ENCODE results near the gene COX19.

The COX19 gene

DNA sequence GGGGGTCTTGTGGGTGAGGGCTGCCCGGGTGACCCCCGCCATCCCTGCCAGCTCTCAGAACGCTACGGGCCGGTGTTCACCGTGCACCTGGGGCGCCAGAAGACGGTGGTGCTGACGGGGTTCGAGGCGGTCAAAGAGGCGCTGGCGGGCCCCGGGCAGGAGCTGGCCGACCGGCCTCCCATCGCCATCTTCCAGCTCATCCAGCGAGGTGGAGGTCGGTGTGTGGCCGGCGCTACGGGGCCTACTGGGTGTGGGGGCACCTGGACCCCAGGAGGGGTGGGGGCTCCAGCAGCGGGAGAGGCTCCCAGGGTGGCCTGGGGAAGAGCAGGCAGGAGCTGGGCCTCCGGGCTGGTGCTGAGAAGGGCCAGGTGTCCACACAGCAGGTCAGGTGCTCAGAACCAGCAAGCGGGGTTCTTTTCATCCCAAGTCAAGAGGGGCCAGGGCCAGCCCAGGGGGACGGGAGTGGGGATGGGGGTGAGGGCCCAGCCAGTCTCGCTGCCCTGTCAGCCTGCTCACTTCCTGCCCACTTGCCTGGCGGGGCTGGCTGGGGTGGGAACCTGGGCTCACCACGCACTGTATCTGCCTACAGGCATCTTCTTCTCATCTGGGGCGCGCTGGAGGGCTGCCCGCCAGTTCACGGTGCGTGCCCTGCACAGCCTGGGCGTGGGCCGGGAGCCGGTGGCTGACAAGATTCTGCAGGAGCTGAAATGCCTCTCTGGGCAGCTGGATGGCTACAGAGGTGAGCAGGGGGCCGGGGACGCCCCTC lies 9.2 kb upstream of the COX19 start:
- TF ChIP-seq, protein P1, sequence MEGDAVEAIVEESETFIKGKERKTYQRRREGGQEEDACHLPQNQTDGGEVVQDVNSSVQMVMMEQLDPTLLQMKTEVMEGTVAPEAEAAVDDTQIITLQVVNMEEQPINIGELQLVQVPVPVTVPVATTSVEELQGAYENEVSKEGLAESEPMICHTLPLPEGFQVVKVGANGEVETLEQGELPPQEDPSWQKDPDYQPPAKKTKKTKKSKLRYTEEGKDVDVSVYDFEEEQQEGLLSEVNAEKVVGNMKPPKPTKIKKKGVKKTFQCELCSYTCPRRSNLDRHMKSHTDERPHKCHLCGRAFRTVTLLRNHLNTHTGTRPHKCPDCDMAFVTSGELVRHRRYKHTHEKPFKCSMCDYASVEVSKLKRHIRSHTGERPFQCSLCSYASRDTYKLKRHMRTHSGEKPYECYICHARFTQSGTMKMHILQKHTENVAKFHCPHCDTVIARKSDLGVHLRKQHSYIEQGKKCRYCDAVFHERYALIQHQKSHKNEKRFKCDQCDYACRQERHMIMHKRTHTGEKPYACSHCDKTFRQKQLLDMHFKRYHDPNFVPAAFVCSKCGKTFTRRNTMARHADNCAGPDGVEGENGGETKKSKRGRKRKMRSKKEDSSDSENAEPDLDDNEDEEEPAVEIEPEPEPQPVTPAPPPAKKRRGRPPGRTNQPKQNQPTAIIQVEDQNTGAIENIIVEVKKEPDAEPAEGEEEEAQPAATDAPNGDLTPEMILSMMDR (IDR thresholded peaks at IDR 0.05; ENCODE audit: borderline replicate concordance, insufficient read depth, low read depth, low read length) = no peak
- H3K4me3 ChIP-seq (ENCODE audit: low read depth, low read length) = no peak overlapping the region

GRCh38 chr7:983616-984071 lies 8.3 kb upstream of the COX19 start:
- no peak overlapping the region for H3K4me3 ChIP-seq (ENCODE audit: low read depth, low read length)
- TF ChIP-seq, protein P1 (IDR thresholded peaks at IDR 0.05; ENCODE audit: borderline replicate concordance, insufficient read depth, low read depth, low read length) = no peak

DNA sequence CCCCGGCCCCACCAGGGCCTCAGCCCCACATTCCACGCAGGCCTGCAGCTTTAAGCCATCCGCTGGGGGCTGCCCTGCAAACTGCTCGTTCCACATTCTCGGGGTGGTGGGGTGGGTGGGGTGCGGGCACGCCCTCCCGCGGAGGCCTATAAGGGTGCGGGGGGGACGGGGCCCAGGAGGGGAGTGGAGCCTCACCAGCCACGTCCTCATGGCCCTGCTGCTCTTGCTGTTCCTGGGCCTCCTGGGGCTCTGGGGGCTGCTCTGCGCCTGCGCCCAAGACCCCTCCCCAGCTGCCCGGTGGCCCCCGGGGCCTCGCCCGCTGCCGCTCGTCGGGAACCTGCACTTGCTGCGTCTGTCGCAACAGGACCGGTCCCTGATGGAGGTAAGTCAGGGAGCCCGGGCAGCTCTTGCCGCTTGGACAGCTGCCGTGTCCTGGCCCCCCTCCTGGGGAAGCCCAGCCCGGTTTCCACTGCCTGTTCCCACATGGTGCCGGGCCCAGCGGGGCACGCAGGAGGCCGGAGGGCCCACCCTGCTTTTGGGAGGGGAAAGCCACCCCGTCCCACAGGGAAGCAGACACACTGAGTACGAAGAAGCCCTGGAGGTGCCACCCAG lies 7.8 kb upstream of the COX19 start, which contains the start of gene CYP2W1:
Gene CYP2W1, plus strand, starts transcription at position 178 of the 612 bp plus-strand sequence. Its CDS starts 31 bp downstream, at position 209.
- no peak within 1 kb of the TSS for H3K4me3 ChIP-seq (ENCODE audit: low read depth, low read length)
- TF ChIP-seq, protein P1 (IDR thresholded peaks at IDR 0.05; ENCODE audit: borderline replicate concordance, insufficient read depth, low read depth, low read length) = no peak

DNA sequence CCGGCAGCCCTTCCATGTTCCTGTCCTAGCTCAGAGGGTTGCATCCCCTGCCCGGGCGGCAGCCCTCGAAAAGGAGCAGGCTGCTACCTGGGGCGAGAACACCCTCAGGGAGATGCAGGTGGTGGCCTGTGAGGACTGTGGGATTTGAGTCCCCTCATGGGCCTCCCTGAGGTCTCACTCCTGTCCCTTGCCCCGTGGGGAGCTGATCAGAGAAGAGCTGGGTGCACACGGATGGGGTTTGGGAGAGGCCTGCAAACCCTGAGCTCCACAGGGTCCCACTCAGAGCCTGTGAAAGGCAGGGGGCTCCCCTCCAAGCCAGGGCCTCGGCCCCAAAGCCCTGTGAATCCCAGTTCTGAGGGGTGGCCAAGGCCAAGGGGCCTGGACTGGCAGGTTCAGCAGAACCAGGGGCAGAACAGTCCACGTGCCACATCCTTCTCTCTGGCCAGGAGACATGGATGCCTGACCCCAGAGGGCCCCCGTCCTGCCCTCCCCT lies 7.2 kb upstream of the COX19 start:
- TF ChIP-seq, protein P1 (IDR thresholded peaks at IDR 0.05; ENCODE audit: borderline replicate concordance, insufficient read depth, low read depth, low read length) = no peak

GRCh38 chr7:981793-982510 lies 6.6 kb upstream of the COX19 start:
- H3K4me3 ChIP-seq (ENCODE audit: low read depth, low read length) = no peak overlapping the region
- TF ChIP-seq, protein P1 (IDR thresholded peaks at IDR 0.05; ENCODE audit: borderline replicate concordance, insufficient read depth, low read depth, low read length) = no peak

More for the DNA sequence above, 7.2 kb upstream of the COX19 start:
- H3K4me3 ChIP-seq (ENCODE audit: low read depth, low read length) = no peak overlapping the region

DNA sequence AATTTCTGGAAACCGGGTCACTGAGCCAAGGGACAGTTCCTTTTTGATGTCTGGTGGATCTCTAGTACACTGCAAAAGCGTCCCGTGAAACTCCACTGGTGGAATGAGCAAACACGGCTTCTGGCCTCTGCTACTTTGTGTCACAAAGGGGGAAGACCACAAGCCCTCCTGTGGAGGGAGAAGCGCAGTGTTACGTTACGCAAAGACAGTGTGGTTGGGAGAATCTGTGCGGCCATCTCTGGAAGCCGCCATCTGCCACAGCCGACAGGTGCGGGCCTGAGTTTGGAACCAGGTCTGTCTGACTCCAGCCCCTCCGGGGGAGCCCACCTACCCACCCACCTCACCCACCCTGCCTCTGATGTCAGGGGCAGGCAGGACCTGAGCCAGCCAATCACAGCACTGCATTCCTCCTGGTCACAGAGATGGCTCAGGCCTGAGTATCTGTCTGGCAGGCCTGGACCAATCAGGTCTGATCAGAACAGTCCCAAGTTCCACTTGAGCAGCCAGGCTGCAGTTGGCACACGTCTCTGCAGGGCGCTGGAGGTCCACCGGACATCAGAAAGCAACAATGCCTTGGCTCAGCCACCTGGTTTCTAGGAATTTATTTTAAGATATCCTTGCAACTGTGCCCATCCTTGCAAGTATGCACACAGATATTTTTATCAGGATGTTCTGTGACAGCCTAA lies 4.7 kb upstream of the COX19 start:
- H3K4me3 ChIP-seq (ENCODE audit: low read depth, low read length) = no peak overlapping the region
- TF ChIP-seq, protein P1 (IDR thresholded peaks at IDR 0.05; ENCODE audit: borderline replicate concordance, insufficient read depth, low read depth, low read length) = no peak

Measured in GM12875 (cell line).